Keratinocyte (primary cell): ENCODE results near the gene KLC1. TPM values are rescaled to one million over a fixed set of nuclear protein-coding genes. Genes with fewer than 3 reads are reported as not detected.
"Not testable (repeated sequence)": the region's sequence is repeated elsewhere in the genome, so short reads cannot be mapped to it uniquely, and the experiment has no call there.

ENCODE experiments used
- DNase-seq: peaks from one replicate; pipeline ENCODE4 v3.0.0-alpha.2; 2011; ENCODE audit warnings: low read depth, missing footprints, low spot score
- FAIRE-seq: peaks from 2 replicates; lab custom pipeline; 2011; peaks lifted over from hg19 to GRCh38; lab: Jason Lieb, UNC
- H2AFZ ChIP-seq: 2 replicates; pipeline ENCODE4 v1.6.0; 2012; ENCODE audit warnings: low read length, control low read depth, inconsistent platforms; ENCODE audit not compliant: control insufficient read depth
- H3K27ac ChIP-seq: 2 replicates; pipeline ENCODE4 v1.5.1; 2011; ENCODE audit warnings: low read length; ENCODE audit not compliant: control insufficient read depth, insufficient read depth
- H3K27me3 ChIP-seq: 3 replicates; pipeline ENCODE4 v1.6.0; 2011; ENCODE audit warnings: low read length; ENCODE audit not compliant: control insufficient read depth, insufficient read depth; ENCODE audit errors: extremely low read depth
- H3K36me3 ChIP-seq, 2 experiments: 2 replicates in 1 of 2; 3 replicates in 1 of 2; pipeline ENCODE4 v1.5.1; 2011; ENCODE audit warnings: low read length in 2 of 2, mild to moderate bottlenecking in 1 of 2; ENCODE audit not compliant: control insufficient read depth in 2 of 2, insufficient read depth in 2 of 2; ENCODE audit errors: extremely low read depth in 1 of 2
- H3K4me1 ChIP-seq: 3 replicates; pipeline ENCODE4 v1.5.1; 2011; ENCODE audit warnings: low read length; ENCODE audit not compliant: control insufficient read depth, insufficient read depth; ENCODE audit errors: extremely low read depth
- H3K4me2 ChIP-seq: 3 replicates; pipeline ENCODE4 v1.6.0; 2011; ENCODE audit warnings: low read depth, low read length; ENCODE audit not compliant: control insufficient read depth, insufficient read depth; ENCODE audit errors: extremely low read depth
- H3K4me3 ChIP-seq, 3 experiments: fragments of 200-600 bp in 1 of 3; sonication (generic) in 1 of 3; 2 replicates in 2 of 3; 3 replicates in 1 of 3; pipeline ENCODE4 v1.5.1; 2011 to 2016; ENCODE audit warnings: low read length in 3 of 3, mild to moderate bottlenecking in 3 of 3, control low read depth in 2 of 3, inconsistent platforms in 1 of 3, low read depth in 1 of 3, mixed read lengths in 1 of 3, mixed run types in 1 of 3, moderate library complexity in 1 of 3; ENCODE audit not compliant: control insufficient read depth in 2 of 3, insufficient read depth in 2 of 3; ENCODE audit errors: extremely low read depth in 1 of 3
- H3K79me2 ChIP-seq: 2 replicates; pipeline ENCODE4 v1.6.0; 2012; ENCODE audit warnings: low read length; ENCODE audit not compliant: control insufficient read depth, insufficient read depth
- H3K9ac ChIP-seq: 3 replicates; pipeline ENCODE4 v1.6.0; 2011; ENCODE audit warnings: low read length; ENCODE audit not compliant: control insufficient read depth, insufficient read depth; ENCODE audit errors: extremely low read depth
- H3K9me1 ChIP-seq: 3 replicates; pipeline ENCODE4 v1.6.0; 2011; ENCODE audit warnings: low read length; ENCODE audit not compliant: control insufficient read depth, insufficient read depth; ENCODE audit errors: extremely low read depth
- H3K9me3 ChIP-seq: 2 replicates; pipeline ENCODE4 v1.5.1; 2012; ENCODE audit warnings: low read depth, low read length; ENCODE audit not compliant: control insufficient read depth
- H4K20me1 ChIP-seq: 3 replicates; pipeline ENCODE4 v1.6.0; 2011; ENCODE audit warnings: low read length; ENCODE audit not compliant: control insufficient read depth, insufficient read depth; ENCODE audit errors: extremely low read depth
- EZH2 ChIP-seq: IDR thresholded peaks from one replicate; pipeline ENCODE4 v1.6.1; 2012; ENCODE audit warnings: inconsistent platforms, mild to moderate bottlenecking, low read length, moderate library complexity
- dilution Hi-C: fragments of 300-500 bp; cut with MboI; formaldehyde crosslinking; loops from one replicate; pipeline ENCODE4 v1.7.0; 2020; ENCODE audit warnings: low sequenced_read_pairs; ENCODE audit not compliant: extremely low pct_ligation_motif_present
- polyA plus RNA-seq, 5 experiments: library from polyadenylated mRNA; depleted of rRNA in 3 of 5; stranded (reverse) in 3 of 5; stranded (forward) in 1 of 5; unstranded in 1 of 5; fragments of >200 nt; gene quantifications; 1 replicate in 1 of 5; 2 replicates in 3 of 5; 3 replicates in 1 of 5; pipeline versions ENCODE4 v1.2.1 to v1.2.3, GENCODE V29; 2011 to 2012; ENCODE audit warnings: missing spikeins in 2 of 5, low read depth in 1 of 5, low replicate concordance in 1 of 5
- TF ChIP-seq, protein P1 (sequence below), 3 experiments: IDR thresholded peaks in 1 of 3; conservative IDR thresholded peaks in 1 of 3; optimal IDR thresholded peaks in 1 of 3; 2 replicates in 2 of 3; 3 replicates in 1 of 3; pipeline versions ENCODE3 to v1.5.1; 2011; ENCODE audit warnings: low read length in 3 of 3, mild to moderate bottlenecking in 3 of 3, moderate library complexity in 2 of 3, control low read depth in 1 of 3, inconsistent platforms in 1 of 3; ENCODE audit not compliant: insufficient read depth in 2 of 3; ENCODE audit errors: extremely low read depth in 1 of 3

The KLC1 gene
- polyA plus RNA-seq, 1 donor (not counting 4 experiments of a cell fraction or from before 2014, with no cell fraction given), result 130 TPM

DNA sequence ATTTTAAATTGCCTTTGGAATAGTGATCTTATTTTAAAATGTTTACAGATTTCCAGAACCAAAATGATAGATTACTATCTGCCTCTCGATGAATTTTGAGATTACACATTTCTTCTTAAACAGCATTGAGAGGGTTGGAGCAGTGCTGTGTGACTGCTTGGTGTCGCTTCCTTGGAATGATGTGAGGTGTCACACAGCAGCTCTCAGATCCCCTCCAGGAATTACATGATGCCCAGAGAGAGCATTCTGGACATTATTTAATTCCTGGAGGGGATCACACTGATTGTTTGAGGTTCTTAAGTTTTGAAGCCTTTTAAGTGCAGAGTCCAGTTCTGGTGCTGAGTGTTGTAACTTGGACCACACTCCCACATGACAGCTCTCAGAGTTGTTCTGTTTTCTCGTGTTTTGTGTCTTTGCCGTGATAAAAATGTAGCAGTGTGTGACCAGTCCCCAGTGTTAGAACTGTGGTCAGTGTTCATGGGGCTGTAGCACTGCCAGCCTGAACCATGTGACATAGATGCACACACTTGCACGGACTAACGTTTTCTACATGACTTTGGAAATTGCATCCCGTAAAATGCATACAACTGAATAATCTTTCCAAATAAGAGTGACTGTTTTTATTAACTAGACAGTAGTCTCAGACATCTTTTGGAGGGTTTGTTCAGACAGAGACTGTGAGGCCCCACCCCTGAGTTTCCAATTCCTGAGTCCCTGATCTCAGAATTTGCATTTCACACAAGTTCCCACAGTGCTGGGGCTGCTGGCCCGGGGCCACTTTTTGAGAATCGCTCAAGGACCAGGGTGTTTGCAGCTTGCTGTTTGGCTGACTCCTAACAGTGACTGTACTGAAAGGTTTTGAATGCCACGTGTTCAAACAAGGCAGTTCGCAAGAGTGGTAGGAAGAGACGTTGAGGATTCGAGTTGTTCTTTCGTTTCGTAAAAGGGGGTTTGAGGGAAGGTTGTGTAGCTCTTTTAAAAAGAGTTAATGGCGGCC lies 60.2 kb downstream of the KLC1 start:
- Histone ChIP-seq H3K27ac (peak overlapping the region; percentile 28), H3K36me3 (peaks cover 33 to 52% of the 10 kb centered on the region in 2 experiments), H3K79me2 (peaks cover 7% of the 10 kb centered on the region), H3K9ac (peak overlapping the region; percentile 24), H3K9me3 (no peaks in the 10 kb centered on the region), H3K27me3 (no peaks in the 10 kb centered on the region), H3K4me1 (peaks cover 22% of the 10 kb centered on the region), H3K9me1 (no peaks in the 10 kb centered on the region), H4K20me1 (peaks cover 21% of the 10 kb centered on the region), H3K4me3 (peak overlapping the region in 1 of 3 experiments; percentile 5), H3K4me2 (peak overlapping the region; percentile 40), H2AFZ (no peak overlapping the region)
- TF ChIP-seq, protein P1, sequence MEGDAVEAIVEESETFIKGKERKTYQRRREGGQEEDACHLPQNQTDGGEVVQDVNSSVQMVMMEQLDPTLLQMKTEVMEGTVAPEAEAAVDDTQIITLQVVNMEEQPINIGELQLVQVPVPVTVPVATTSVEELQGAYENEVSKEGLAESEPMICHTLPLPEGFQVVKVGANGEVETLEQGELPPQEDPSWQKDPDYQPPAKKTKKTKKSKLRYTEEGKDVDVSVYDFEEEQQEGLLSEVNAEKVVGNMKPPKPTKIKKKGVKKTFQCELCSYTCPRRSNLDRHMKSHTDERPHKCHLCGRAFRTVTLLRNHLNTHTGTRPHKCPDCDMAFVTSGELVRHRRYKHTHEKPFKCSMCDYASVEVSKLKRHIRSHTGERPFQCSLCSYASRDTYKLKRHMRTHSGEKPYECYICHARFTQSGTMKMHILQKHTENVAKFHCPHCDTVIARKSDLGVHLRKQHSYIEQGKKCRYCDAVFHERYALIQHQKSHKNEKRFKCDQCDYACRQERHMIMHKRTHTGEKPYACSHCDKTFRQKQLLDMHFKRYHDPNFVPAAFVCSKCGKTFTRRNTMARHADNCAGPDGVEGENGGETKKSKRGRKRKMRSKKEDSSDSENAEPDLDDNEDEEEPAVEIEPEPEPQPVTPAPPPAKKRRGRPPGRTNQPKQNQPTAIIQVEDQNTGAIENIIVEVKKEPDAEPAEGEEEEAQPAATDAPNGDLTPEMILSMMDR (optimal IDR thresholded peaks at IDR 0.05 in 1 of 3, IDR thresholded peaks at IDR 0.05 in 1 of 3, conservative IDR thresholded peaks at IDR 0.05 in 1 of 3; ENCODE audit: extremely low read depth in 1 of 3, insufficient read depth in 2 of 3, low read length in 3 of 3), result no peak
- TF ChIP-seq EZH2, result no peak
- dilution Hi-C loops, result no loop called here
- no peak for DNase-seq
- no peak for FAIRE-seq

DNA sequence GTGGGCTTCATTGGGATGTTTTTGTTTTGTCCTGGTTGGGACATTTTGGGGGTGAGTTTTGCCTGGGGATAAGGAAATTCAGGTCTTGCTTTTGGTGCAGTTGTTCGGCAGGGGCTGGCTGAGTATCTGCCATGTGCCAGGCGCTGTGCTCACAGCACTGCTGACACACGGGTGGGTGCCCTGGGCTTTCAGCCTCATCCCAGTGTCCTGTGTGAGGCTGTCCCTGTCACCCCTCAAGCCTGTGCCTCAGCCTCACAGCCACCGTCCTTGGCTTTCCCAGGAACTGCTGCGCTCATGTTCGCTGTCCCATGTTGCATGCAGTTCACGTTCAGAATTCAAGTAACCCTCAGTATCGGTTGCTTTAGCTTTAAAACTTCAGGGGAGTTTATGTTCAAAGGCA lies 61.3 kb downstream of the KLC1 start:
- Histone ChIP-seq H3K4me2 (no peak overlapping the region), H2AFZ (no peak overlapping the region), H3K79me2 (peaks cover 4% of the 10 kb centered on the region), H3K9me3 (no peaks in the 10 kb centered on the region), H3K9ac (no peak overlapping the region), H3K4me1 (peaks cover 22% of the 10 kb centered on the region), H4K20me1 (peaks cover 21% of the 10 kb centered on the region), H3K9me1 (no peaks in the 10 kb centered on the region), H3K27ac (no peak overlapping the region), H3K36me3 (peaks cover 26 to 41% of the 10 kb centered on the region in 2 experiments), H3K4me3 (no peak overlapping the region), H3K27me3 (no peaks in the 10 kb centered on the region)
- DNase-seq, result no peak
- FAIRE-seq, result no peak
- dilution Hi-C loops, result no loop called here
- no peak for TF ChIP-seq EZH2
- TF ChIP-seq, protein P1 (optimal IDR thresholded peaks at IDR 0.05 in 1 of 3, IDR thresholded peaks at IDR 0.05 in 1 of 3, conservative IDR thresholded peaks at IDR 0.05 in 1 of 3; ENCODE audit: extremely low read depth in 1 of 3, insufficient read depth in 2 of 3, low read length in 3 of 3), result no peak

DNA sequence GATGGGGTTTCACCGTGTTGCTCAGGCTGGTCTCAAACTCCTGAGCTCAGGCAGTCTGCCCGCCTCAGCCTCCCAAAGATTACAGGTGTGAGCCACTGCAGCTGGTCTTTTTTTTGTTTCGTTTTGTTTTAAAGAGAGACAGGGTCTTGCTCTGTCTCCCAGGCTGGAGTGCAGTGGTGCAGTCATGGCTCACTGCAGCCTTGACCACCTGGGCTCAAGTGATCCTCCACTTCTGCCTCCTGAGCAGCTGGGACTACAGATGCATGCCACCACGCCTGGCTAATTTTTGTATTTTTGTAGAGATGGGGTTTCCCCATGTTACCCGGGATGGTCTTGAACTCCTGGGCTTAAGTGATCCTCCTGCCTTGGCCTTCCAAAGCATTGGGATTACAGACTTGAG lies 62.6 kb downstream of the KLC1 start:
- H3K4me3 ChIP-seq, dilution Hi-C loops, H3K27ac ChIP-seq, FAIRE-seq, H3K9ac ChIP-seq, H3K9me1 ChIP-seq, H2AFZ ChIP-seq, H3K9me3 ChIP-seq, DNase-seq, H3K27me3 ChIP-seq, H3K4me2 ChIP-seq: not testable (repeated sequence)
- peaks cover 24% of the 10 kb centered on the region for H4K20me1 ChIP-seq
- H3K79me2 ChIP-seq, result peaks cover 12% of the 10 kb centered on the region
- peaks cover 25% of the 10 kb centered on the region for H3K4me1 ChIP-seq
- H3K36me3 ChIP-seq, result peaks cover 23 to 36% of the 10 kb centered on the region in 2 experiments
